ENCODE data around the gene COLEC11. TPM values are rescaled to one million over a fixed set of nuclear protein-coding genes. Genes with fewer than 3 reads are reported as not detected.

Gene COLEC11
- 8.2 and 13.2 TPM in 2 replicates for total RNA-seq

DNA sequence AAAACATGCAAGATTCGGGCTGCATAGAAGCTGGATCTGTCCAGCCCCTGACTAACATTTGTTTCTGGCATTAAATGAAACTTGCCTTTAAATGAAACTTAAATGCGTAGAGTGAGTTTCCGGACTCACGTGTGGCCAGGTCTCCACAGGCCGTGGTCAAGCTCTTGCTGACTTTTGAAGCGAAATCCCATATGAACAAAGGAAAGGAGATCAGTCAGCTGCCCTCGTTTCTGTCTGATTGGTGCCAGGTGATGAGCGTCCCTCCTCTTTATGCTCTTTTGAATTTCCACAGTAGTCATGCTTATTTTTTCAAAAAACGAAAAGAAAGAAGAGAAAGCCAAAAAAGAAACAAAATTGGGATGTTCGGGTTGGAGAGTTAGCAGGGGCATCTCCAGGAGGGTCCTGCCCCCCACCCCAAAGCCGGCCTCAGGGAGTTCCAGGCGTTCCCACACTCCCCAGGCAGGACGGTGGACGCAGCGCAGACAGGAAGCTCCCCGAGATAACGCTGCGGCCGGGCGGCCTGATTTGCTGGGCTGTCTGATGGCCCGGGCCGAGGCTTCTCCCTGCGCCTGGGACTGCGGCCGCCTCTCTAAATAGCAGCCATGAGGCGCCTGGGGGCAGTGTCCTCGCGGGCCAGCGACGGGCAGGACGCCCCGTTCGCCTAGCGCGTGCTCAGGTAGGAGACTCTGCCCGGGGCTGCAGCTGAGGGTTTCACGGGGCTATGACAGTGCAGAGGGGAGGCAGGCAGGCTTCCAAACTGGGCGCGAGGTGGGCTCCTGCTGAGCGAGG is at the start of gene COLEC11:
Gene COLEC11 (plus strand): TSS at position 620 of the 789 bp plus-strand sequence. CDS start 9,229 bp downstream, outside the sequence.

DNA sequence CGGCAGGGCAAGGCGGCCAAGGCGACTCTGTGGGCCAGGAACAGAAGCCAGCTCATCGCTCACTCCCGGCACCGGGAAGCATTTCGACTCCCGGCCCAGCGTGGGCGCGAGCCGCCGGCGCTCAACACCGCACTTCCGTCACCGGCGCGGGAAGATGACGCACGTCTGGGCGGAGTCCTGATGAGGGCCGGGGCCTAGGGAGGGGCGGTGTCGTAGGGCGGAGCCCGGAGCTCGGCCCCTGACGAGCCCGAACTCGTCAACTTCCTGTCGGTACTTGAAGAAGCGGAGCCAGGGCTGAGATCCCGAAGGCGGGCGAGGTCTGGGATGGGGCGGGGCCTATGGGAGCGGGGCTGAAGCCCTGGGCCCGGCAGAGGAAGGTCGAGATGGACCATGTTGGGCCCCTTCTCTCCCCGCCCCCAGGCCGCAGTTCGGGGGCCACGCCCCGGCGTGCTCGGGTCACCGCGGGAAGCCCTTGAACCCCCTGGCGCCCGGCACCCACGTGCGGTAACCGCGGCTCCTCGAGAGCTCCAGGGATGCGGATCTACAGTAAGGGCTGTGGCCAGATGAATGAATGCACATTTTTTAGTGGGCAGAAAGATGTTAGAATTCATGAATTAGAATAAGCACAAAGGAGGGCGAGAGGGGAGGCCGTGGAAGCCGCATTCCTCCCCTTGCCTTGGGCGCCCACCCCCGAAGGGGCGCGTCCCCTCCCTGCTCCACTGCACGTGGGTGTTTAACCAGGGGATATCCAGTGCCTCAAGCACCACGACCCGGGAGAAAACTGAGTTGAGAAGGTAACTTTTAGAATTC is 36.5 kb upstream of the COLEC11 start, which contains the start of gene RNASEH1:
Gene RNASEH1 (minus strand): TSS at position 129 of the 810 bp plus-strand sequence. CDS start 73 bp downstream, at position 56.

DNA sequence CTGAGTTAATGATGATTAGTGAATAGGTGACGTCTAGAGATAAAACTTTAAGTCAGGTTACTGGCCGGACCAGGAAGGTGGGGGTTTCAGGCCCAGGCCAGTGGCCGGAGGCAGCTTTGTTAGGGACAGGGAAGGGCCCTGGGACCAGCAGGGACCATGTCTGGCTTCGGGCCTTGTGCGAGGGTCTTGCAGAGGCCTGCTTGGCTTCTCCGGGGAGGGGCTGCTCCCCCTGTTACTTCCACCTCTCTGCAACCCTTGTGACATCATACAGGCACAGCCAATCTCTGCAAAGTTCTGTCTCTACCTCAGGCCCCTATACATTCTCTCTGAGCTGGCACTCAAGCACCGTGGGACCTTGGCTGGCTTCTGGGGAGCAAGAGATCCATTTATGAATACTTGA is 63.0 kb downstream of the COLEC11 start, which contains the start of gene ALLC:
Gene ALLC (plus strand): TSS at position 320 of the 400 bp plus-strand sequence. CDS start 12,958 bp downstream, outside the sequence.

Other genes with a start within 250 kb of the COLEC11 start
- 14.8 and 17.1 TPM in 2 replicates for gene EIPR1, start 217.3 kb upstream of the COLEC11 start, total RNA-seq
- 57.0 and 59.6 TPM in 2 replicates for gene TRAPPC12, start 215.4 kb upstream of the COLEC11 start, total RNA-seq
- 58.0 and 75.1 TPM in 2 replicates for gene ADI1, start 75.6 kb upstream of the COLEC11 start, total RNA-seq
- gene RNASEH1, start 36.8 kb upstream of the COLEC11 start, total RNA-seq = 16.5 and 19.3 TPM in 2 replicates
- 3,219 and 3,585 TPM in 2 replicates for gene RPS7, start 19.9 kb upstream of the COLEC11 start, total RNA-seq
- gene ALLC, start 63.1 kb downstream of the COLEC11 start, total RNA-seq = not detected in 2 replicates
- not detected in 2 replicates for gene DCDC2C, start 108.5 kb downstream of the COLEC11 start, total RNA-seq

All from cardiac ventricle fibroblast (primary cell).